GM19351 (cell line): ENCODE results near the gene ADARB1.

Experiments used
- ATAC-seq: cut with Tn5 transposase; IDR thresholded peaks from one replicate; pipeline ENCODE4 v1.9.1; 2021; ENCODE audit warnings: mild to moderate bottlenecking, moderate library complexity; ENCODE audit not compliant: unreplicated experiment

The ADARB1 gene

DNA sequence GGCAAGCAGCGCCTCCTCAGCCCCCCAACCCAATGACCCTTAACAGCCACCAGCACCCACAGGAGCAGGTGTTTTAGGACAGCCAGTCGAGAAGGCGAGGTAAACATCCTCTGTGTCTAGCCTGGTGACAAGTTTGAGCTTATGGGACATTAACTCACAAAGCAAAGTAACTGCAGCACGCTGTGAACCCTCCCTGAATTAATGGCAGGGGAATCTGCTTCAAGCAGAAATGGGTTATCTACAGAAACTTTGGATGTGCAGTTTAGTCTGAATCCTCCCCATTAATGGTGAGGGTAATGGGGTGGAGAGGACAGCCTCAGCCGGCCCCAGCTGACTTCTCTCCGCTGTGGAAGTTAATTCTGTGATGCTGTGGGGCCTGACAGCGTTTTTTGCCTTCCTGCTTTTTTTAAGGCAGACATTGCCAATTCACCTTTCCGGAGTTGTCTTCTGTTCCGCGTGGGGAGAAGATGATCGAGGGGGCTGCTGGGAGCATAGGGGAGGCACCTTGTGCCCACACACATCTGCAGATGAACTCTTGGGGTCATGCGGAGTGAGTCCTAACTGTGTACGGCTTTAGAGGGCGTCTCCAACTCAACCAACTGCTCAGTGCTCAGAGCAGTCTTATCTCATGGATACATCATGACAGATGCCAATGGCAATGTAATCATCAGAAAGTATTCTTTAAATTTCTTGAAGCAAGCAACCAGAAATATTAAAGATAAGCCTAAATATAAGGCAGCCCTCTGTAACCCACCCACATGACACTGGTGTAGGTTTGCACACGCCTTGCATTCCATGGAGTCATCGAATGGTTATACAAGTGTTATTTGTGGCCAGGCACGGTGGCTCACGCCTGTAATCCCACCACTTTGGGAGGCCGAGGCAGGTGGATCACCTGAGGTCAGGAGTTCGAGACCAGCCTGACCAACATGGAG is 172.3 kb downstream of the ADARB1 start:
- ATAC-seq: no peak

DNA sequence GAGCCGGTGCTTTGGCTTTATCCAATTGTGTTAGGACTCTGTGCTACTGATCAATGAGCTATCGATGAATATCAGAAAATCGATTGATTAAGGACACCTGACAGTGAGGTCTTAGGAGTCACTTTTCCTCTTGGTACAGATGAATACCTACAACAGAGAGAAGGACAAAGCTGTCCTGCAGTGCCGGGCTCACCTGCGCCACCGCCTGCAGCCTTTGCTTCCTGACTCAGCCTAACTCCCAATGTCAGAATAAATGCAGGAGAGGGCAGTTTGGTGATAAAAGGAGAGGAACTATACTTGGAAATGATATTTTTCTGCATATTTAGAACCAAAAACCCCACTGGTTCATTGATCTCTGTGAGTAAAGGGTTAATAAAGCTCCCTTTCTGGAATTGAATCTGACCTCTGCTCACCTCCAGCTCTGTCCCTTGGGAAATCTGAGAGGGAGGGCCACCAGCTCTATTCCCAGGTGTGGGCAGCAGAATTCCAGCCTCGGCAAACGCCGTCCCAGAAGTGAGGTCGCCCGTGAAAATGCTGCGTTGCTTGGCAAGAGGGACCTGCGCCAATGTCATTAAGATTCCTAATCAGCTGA is 174.0 kb downstream of the ADARB1 start:
- no peak for ATAC-seq

GRCh38 chr21:45248893-45249381 is 174.6 kb downstream of the ADARB1 start:
- ATAC-seq: no peak

GRCh38 chr21:45249626-45250025 is 175.2 kb downstream of the ADARB1 start:
- no peak for ATAC-seq

- no peak for ATAC-seq
Observed at GRCh38 chr21:45250272-45250671, 175.9 kb downstream of the ADARB1 start.

DNA sequence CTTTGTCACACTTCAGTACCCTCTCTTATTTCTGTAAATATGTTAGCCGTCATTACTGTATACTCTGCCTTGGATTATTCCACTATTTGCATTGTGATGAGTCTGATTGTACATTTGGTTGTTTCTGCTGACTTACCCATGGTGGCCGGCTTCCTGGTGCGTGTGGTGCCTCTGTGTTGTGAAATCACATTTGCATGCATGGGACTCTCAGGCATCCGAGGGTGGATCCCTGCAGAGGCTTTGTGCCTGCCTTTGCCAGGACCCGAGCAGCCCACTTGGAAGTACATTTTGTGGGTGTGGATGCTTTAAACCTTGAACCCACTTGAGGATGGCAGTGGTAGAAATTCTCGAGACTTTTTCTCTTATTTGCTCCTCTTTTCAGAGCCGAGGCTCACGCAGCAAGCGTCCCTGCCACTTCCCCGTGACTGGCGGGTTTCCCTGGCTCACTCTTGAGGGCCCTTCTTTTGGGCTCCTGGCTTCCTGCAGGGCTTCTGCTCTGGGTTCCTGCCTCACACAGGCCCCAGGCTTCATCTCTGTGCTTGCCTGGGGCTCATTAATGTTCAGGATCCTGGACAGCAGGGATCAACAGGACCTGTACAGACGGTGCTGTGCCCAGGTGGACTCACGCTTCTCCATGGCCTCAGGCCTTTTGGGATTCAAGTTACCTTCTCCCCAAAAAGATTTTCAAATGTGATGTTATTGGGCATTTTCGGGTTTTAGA is 176.7 kb downstream of the ADARB1 start:
- no peak for ATAC-seq

DNA sequence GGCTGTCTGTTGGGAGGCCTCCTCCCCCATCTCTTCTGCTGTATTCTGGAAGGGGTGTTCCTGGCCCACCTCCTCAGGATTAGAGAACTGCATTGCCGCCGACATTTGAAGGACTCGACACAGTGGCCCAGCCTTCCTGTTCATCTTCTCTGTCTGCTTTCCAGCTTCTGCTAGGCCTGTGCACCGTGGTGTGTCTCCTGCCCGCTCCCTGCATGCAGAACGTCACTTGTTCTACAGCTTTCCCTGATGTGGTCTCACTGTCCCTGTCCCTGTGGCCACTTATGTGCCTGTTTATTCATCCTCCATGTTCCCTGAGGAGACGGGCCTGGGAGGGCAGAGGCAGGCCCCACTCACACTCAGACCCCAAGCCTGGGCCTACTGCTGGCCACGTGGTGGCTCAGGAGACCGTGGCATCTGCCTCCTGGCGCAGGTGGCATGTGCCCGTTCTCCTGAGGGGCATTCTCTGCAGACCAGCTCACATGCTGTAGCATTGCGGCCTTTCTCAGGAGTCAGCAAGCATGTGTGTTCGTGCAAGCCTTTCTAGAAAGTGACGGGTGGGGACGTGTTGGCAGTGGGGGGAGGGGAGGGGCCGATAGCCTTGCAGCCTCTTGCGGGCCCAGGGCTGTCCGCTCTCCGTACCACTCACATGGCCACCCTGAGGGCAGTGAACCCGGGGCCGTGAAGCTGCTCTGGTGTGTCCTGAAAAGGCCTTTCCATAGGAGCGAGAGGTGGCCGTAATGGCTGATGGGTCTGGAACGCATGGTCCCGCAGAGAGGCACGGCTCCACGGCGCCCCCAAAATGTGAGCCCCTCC is 177.5 kb downstream of the ADARB1 start:
- no peak for ATAC-seq

GRCh38 chr21:45252448-45252925 is 178.1 kb downstream of the ADARB1 start:
- no peak for ATAC-seq

- no peak for ATAC-seq
Observed at GRCh38 chr21:45253180-45253579, 178.8 kb downstream of the ADARB1 start.

- ATAC-seq: no peak
Observed at GRCh38 chr21:45253633-45254459, 179.5 kb downstream of the ADARB1 start.

DNA sequence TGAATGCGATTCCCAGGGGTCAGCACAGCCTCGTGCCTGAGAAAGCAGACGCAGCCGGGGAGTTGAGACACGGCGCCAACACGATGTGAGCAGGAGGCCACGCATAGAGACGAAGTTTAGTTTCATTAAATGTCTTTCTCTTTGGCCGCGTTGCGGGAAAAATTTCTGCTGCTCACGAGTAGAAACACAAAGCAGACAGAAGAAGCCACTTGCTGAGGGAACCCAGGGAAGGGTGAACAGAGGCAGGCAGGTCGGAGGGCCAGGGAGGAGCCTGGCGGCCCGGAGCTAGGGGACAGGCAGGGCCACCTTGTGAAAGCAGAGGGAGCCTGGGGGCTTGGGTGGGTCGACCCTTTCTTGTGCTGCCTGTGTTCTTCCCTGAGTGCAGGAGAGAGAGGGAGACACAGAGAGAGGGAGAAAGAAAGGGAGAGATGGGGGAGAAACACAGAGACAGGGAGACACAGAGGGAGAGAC is 180.1 kb downstream of the ADARB1 start:
- ATAC-seq: no peak

DNA sequence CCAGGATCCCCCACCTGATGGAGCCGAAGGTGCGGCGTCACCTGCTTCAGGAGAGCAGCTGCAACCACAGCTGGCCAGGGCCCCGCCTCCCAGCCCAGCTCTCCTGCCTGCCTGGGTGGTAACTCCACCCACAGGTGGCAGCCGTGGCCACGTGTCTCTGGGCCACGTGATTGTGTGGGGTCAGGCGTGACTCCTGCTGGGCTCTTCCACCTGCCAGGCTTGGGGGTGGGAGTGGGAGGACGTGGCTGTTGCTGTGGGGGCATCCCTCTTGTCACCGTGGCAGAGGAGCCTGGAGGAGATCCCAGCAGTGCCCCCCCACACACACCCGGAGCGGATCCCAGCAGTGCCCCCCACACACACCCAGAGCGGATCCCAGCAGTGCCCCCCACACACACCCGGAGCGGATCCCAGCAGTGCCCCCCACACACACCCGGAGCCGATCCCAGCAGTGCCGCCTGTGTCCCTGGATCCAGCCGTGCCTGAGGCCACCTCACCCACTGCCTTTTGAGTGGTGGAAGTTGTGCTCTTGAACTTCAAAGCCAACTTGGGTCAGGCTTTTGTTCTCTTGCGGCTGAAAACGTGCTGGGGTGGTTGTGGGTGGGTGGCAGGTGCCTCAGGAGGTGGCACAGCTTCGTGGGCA is 181.1 kb downstream of the ADARB1 start:
- no peak for ATAC-seq

DNA sequence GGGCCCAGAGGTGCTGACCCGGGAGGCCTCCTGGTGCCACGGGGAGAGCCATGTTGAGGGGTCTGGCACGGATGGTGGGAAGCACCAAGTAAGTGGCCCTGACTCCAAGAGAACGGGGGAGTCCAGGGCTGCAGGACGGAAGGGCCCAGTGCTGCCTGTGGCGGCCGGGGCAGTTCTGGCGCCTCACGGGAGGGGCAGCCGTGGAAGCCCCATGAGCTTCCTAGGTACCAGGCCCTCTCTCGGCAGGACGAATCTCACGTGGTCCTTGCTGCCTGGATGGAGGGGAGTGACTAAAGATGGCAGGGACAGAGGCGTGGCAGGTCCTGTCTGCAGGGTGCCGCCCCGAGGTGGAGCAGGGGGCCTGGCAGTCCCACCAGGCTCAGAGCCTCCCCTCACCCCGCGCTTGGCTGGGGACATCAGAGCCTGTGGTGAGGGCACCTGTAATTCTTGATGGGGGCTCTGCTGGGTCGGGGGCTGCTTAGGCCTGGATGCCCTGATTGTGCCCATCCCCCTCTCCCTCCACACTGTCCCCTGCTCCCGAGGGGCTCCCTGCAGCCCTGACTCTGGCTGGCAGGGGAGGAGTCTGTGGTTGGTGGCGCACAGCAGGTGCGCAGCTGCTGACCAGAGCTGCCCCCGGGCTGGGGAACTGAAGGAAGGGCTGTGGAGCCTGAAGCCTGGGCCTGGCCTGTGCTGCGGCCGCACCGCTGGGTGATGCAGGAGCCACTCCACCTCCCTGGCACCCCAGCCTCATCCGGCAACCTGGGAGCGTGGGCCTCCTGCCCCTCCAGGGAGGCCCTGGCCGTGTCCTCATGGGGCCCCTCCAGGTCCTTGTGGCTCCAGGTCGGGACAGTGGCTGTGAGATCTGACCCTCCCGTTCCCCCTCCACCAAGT is 181.9 kb downstream of the ADARB1 start:
- ATAC-seq: no peak

DNA sequence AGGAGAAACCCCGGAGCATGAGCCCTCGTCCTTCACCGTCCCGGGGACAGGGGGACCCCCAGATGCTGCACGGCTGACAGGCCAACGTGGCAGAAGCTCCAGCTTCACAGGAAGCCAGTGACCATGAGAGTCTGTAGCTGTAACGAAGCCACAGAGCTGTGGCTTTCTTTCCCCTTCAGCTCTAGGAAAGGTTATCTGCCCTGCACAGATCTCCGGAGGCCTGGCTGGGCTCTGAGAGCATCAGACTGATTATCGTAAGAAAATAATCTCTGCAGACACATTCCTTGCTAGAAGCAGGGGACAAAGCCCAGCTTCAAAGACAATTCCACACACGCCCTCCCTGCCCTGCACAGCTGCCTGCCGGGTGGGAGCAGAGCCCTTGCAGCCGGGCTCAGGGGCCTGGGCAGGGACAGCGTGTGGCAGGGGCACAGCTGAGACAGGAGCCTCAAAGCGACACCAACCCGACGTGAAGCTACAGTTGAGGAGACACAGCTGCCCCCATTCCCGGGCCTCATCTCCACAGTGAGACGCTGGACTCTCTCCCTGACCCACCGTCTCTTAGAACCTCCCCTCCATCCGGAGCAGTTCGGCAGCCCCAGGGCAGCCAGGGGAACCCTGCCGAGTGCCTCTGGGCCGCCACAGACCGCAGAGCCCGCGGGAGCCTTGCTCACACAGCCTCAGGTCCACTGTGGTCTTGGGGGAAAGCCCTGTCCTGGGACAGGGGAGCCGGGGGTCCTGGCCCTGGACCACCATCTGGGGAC is 182.7 kb downstream of the ADARB1 start:
- ATAC-seq: no peak

DNA sequence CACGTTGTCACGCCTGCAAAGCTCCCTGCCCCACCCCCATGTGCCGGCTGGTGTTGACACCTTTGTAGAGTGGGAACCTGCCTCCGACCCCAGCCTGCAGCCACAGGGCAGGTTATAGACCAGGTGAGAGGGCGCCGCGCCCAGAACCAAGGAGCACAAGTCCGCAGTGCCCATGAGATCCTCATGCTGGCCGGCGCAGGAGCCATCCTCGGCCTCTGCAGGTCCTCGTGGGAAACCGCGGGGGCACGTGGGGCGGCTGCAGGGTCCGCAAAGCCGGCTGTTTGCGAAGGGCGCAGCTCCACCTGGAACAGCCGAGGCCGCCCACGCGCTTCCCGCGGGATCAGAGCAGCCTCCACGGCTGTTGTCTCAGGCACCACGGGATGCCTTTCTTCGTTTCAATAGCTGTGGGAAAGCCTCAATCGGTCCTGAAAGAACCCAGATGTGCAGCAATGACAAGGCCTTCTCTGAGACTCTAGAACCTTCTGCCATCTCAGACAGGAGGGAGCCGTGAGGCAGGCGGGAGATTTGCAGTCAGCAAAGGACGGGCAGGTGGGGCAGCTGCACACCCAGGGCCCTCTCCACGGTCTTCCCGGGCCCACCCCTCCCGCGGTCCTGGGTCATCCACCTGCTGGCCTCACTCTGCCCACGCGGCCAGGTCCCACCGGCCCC is 183.4 kb downstream of the ADARB1 start:
- no peak for ATAC-seq

- ATAC-seq: no peak
Observed at GRCh38 chr21:45258466-45258865, 184.1 kb downstream of the ADARB1 start.
